Tibial artery (tissue), 4 donors: ENCODE data around the gene CHRDL2.

ENCODE experiments used
- DNase-seq, 2 donors: peaks; one replicate each; pipeline ENCODE4 v3.0.0-alpha.2; 2019
- H3K27ac ChIP-seq, 2 donors: fragments of 200-600 bp; sonication (generic) in 1 of 2; 1 replicate in 1 of 2; 2 replicates in 1 of 2; pipeline ENCODE4 v1.5.1; 2018 to 2019; ENCODE audit warnings: mild to moderate bottlenecking in 1 of 2
- H3K27me3 ChIP-seq, 2 donors: fragments of 200-600 bp; sonication (generic) in 1 of 2; one replicate each; pipeline versions ENCODE4 v1.5.1 to v1.6.0; 2016 to 2019
- H3K36me3 ChIP-seq, 3 donors: fragments of 200-600 bp; sonication (generic) in 2 of 3; one replicate each; pipeline ENCODE4 v1.5.1; 2016 to 2019; ENCODE audit warnings: mild to moderate bottlenecking in 2 of 3
- H3K4me1 ChIP-seq, 4 donors: fragments of 200-600 bp; sonication (generic) in 2 of 4; 1 replicate in 3 of 4; 2 replicates in 1 of 4; pipeline ENCODE4 v1.5.1; 2016 to 2019
- H3K4me3 ChIP-seq, 2 donors: fragments of 200-600 bp; sonication (generic) in 1 of 2; 1 replicate in 1 of 2; 2 replicates in 1 of 2; pipeline ENCODE4 v1.5.1; 2018 to 2019; ENCODE audit warnings: mild to moderate bottlenecking in 2 of 2
- H3K9me3 ChIP-seq, 3 donors: fragments of 200-600 bp; sonication (generic) in 1 of 3; one replicate each; pipeline ENCODE4 v1.5.1; 2016 to 2019
- intact Hi-C: fragments of 100-400 bp; cut with DNase I; formaldehyde crosslinking; loops from one replicate; pipeline ENCODE4 v1.15.0; 2023; ENCODE audit warnings: low total_unique reads
- TF ChIP-seq, protein P1 (sequence below), 2 experiments: fragments of 200-600 bp in 1 of 2; fragments of 450-650 bp in 1 of 2; IDR thresholded peaks; one replicate each; pipeline ENCODE4 v1.5.1; 2017 to 2019; ENCODE audit warnings: antibody characterized with exemption in 2 of 2, mild to moderate bottlenecking in 1 of 2, moderate library complexity in 1 of 2

CHRDL2 gene

GRCh38 chr11:74734559-74734925, 3.3 kb upstream of the CHRDL2 start:
- intact Hi-C loops, result no loop called here

DNA sequence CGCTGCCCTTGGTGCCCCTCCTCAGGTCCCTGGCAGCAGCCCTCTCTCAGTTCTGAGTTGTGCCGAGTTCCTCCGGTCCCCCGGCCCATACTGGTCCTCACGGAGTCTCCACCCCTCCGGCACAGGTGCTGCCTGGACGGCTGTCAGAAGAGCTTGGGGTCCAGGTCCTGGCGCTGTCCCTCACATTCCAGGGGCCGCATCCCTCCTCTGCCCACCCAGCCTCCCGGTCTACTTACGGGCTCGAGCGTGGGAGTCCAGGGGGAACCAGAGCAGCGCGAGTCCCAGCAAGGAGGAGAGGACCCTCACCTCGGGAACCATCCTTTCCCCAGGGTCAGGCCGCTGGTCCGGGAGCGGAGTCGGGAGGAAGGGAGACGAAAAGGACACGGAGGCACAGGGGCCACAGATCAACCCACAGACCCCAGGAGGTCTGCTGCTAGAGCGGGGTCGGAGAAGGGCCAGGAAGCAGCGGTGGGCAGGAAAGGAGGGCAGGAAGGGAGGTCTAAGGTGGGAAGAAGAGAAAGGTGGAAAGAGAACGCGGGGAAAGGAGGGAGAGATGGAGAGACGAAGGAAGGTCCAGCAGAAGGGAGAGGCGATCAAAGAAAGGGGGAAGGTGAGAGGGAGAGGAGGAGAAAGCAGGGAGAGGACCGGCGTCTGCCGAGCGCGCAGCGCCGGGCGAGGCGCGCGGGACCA, 510 bp downstream of the CHRDL2 start:
- Histone ChIP-seq H3K27me3 (peaks cover 0 to 42% of the 10 kb centered on the region in 2 donors), H3K36me3 (no peaks in the 10 kb centered on the region), H3K4me1 (peaks cover 0 to 22% (median 15%) of the 10 kb centered on the region in 4 donors), H3K9me3 (no peaks in the 10 kb centered on the region), H3K4me3 (peak overlapping the region; percentile 29 to 53), H3K27ac (no peak overlapping the region)
- TF ChIP-seq, protein P1, sequence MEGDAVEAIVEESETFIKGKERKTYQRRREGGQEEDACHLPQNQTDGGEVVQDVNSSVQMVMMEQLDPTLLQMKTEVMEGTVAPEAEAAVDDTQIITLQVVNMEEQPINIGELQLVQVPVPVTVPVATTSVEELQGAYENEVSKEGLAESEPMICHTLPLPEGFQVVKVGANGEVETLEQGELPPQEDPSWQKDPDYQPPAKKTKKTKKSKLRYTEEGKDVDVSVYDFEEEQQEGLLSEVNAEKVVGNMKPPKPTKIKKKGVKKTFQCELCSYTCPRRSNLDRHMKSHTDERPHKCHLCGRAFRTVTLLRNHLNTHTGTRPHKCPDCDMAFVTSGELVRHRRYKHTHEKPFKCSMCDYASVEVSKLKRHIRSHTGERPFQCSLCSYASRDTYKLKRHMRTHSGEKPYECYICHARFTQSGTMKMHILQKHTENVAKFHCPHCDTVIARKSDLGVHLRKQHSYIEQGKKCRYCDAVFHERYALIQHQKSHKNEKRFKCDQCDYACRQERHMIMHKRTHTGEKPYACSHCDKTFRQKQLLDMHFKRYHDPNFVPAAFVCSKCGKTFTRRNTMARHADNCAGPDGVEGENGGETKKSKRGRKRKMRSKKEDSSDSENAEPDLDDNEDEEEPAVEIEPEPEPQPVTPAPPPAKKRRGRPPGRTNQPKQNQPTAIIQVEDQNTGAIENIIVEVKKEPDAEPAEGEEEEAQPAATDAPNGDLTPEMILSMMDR (IDR thresholded peaks at IDR 0.05), result no peak
- intact Hi-C loops, result no loop called here
- DNase-seq, result peak in 1 of 2 donors; percentile 61

More at GRCh38 chr11:74734559-74734925, 3.3 kb upstream of the CHRDL2 start:
- TF ChIP-seq, protein P1 (IDR thresholded peaks at IDR 0.05), result no peak
- DNase-seq, result no peak
- Histone ChIP-seq H3K27ac (no peak overlapping the region), H3K9me3 (no peaks in the 10 kb centered on the region), H3K27me3 (peaks cover 0 to 45% of the 10 kb centered on the region in 2 donors), H3K4me3 (no peak overlapping the region), H3K36me3 (no peaks in the 10 kb centered on the region), H3K4me1 (peaks cover 0 to 15% (median 12%) of the 10 kb centered on the region in 4 donors)

- intact Hi-C loops, result loop anchor here (5.0 kb wide), 1 partner anchor 117 kb away; no protein-coding TSS in a partner anchor
- Histone ChIP-seq H3K36me3 (no peaks in the 10 kb centered on the region), H3K9me3 (no peaks in the 10 kb centered on the region), H3K27ac (no peak overlapping the region), H3K4me3 (no peak overlapping the region), H3K27me3 (peaks cover 0 to 33% of the 10 kb centered on the region in 2 donors), H3K4me1 (peaks cover 0 to 22% (median 15%) of the 10 kb centered on the region in 4 donors)
- DNase-seq, result no peak
- TF ChIP-seq, protein P1 (IDR thresholded peaks at IDR 0.05), result no peak
Observed at GRCh38 chr11:74729397-74729796, 1.8 kb downstream of the CHRDL2 start.

DNA sequence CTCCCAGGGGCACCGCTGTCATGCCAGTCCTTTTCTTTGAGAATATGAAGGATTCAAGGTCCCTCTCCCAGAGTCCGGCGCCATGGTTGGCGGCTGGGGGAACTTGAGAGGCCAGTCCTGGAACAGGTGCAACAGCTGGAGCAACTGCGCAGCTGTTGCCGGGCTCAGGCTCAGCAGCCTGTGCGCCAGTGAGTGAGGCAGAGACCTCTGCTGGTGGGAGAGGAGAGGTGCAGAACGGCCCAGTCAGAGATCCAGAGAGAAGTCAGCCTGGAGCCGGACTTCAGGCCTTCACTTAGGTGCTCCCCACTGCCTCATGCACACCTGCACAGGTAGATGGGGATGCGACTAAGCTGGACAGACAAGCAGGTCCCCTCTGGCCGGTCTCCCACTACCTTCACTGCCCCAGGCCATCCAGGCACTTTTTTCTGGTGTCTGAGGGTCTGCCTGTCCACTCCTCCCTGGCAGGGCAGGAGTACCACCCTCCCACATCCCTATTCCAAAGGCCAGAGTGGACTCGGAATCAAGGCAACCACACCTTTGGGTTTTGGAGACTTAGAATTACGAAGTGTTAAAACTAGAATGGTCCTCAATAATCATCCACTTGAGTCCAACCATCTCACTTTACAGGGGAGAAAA, 4.6 kb downstream of the CHRDL2 start:
- TF ChIP-seq, protein P1 (IDR thresholded peaks at IDR 0.05), result peak; percentile 95
- peak; percentile 70 to 85 for DNase-seq
- Histone ChIP-seq H3K4me1 (peaks cover 0 to 18% (median 13%) of the 10 kb centered on the region in 4 donors), H3K9me3 (no peaks in the 10 kb centered on the region), H3K36me3 (no peaks in the 10 kb centered on the region), H3K27me3 (peaks cover 0 to 8% of the 10 kb centered on the region in 2 donors), H3K27ac (peak overlapping the region in 1 of 2 donors; percentile 1), H3K4me3 (no peak overlapping the region)
- intact Hi-C loops, result loop anchor here (5.0 kb wide), 1 partner anchor 114 kb away; no protein-coding TSS in a partner anchor

DNA sequence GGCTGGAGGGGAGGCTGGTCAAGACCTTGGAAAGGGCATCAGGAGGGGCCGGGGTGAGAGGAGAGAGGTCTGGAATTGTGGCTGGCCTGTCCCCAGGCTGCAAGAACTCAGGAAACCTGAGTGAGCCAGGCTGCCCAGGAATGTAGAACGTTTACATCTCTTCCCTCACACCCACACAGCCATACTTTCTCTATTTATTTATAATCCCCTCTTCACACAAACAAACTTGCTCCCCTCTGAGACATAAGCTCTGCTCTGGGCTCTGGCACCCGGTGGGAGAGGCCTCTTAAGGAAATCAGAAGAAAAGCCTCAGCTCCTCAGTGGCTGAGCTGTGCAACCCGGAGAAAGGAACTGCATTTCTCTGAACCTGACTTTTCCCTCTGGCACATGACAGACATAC, 5.5 kb downstream of the CHRDL2 start:
- peaks cover 0 to 3% of the 10 kb centered on the region in 2 donors for H3K27me3 ChIP-seq
- no peaks in the 10 kb centered on the region for H3K36me3 ChIP-seq
- H3K27ac ChIP-seq, result no peak overlapping the region
- no peaks in the 10 kb centered on the region for H3K9me3 ChIP-seq
- peaks cover 0 to 19% (median 14%) of the 10 kb centered on the region in 4 donors for H3K4me1 ChIP-seq
- TF ChIP-seq, protein P1 (IDR thresholded peaks at IDR 0.05), result no peak
- no peak overlapping the region for H3K4me3 ChIP-seq
- no peak for DNase-seq
- intact Hi-C loops, result loop anchor here (5.0 kb wide), 1 partner anchor 113 kb away; no protein-coding TSS in a partner anchor
